Bronchial epithelial cell (primary cell): ENCODE data around the gene TMTC2. TPM values are rescaled to one million over a fixed set of nuclear protein-coding genes. Genes with fewer than 3 reads are reported as not detected.

Experiments used
- DNase-seq: peaks from one replicate; pipeline ENCODE4 v3.0.0-alpha.2; 2010; ENCODE audit warnings: low read depth
- FAIRE-seq: peaks from 2 replicates; lab custom pipeline; 2011; peaks lifted over from hg19 to GRCh38; lab: Jason Lieb, UNC
- H3K27me3 ChIP-seq: 2 replicates; pipeline ENCODE4 v1.5.1; 2011; ENCODE audit warnings: low read length; ENCODE audit not compliant: control insufficient read depth, insufficient read depth
- H3K36me3 ChIP-seq: 2 replicates; pipeline ENCODE4 v1.5.1; 2011; ENCODE audit warnings: low read length; ENCODE audit not compliant: control insufficient read depth, insufficient read depth
- H3K4me3 ChIP-seq: 2 replicates; pipeline ENCODE4 v1.5.1; 2011; ENCODE audit warnings: mild to moderate bottlenecking, low read depth, low read length, control low read depth
- CTCF ChIP-seq: IDR thresholded peaks from 2 replicates; pipeline ENCODE4 v1.5.1; 2011; ENCODE audit warnings: mild to moderate bottlenecking, moderate library complexity, low read length, control low read depth, inconsistent platforms; ENCODE audit not compliant: insufficient read depth, severe bottlenecking
- total RNA-seq: library from RNA; depleted of rRNA; stranded (reverse); fragments of >200 nt; gene quantifications from 2 replicates; pipeline ENCODE4 v1.2.1, GENCODE V29; 2014

TMTC2 gene
- total RNA-seq, 1 donor from 2014 or later = 10.5 TPM

DNA sequence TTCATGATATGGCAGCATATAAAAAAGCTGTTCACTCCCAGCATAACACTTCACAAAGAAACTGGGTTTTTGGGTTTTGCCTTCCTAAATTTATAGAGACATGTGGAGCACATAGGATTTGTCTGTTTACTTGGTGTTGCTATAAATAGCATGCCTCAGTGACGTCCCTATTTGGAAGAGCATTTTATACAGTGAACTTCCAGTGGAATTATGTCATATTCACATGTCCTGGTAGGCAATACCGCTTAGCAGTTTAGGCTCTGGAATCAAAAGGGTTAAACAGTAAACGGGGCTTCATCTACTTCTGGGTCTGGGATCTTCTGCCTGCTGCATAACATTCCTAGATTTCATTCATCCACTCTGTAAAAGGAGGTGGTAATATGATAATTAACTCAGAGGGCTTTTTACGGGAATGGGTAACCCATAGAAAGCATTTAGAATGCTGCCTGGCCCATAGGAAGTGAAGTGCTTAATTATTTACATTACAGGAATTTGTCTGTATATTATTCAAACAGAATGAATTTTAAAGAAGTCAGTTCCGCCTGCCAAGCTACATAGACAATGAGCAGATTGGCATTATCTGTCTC is 396.1 kb downstream of the TMTC2 start:
- no peak for FAIRE-seq
- no peak for TF ChIP-seq CTCF

DNA sequence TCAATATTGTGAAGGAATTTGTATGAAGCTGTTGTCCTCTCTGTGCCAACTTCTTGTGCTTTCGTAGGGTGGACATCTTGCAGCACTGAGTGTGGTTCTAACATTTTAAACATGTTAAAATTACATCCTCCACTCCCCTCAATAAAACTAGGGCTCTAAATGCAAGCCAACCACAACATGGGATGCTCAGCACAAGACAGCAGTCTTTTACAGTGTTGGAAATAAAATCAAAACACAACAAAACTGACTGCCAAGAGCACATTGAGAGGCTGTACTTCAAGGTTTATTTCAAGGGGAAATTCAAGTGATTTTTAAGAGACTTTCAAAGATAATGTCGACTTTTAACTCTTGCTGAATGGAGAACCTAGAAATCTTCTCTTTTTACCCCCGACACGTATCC is 396.9 kb downstream of the TMTC2 start:
- DNase-seq (no peak), FAIRE-seq (no peak)
- Histone ChIP-seq H3K36me3 (no peaks in the 10 kb centered on the region), H3K4me3 (no peak overlapping the region), H3K27me3 (no peaks in the 10 kb centered on the region)
- TF ChIP-seq CTCF = no peak

More for the DNA sequence above, 396.1 kb downstream of the TMTC2 start:
- Histone ChIP-seq H3K27me3 (no peaks in the 10 kb centered on the region), H3K36me3 (no peaks in the 10 kb centered on the region), H3K4me3 (no peak overlapping the region)
- DNase-seq = no peak

DNA sequence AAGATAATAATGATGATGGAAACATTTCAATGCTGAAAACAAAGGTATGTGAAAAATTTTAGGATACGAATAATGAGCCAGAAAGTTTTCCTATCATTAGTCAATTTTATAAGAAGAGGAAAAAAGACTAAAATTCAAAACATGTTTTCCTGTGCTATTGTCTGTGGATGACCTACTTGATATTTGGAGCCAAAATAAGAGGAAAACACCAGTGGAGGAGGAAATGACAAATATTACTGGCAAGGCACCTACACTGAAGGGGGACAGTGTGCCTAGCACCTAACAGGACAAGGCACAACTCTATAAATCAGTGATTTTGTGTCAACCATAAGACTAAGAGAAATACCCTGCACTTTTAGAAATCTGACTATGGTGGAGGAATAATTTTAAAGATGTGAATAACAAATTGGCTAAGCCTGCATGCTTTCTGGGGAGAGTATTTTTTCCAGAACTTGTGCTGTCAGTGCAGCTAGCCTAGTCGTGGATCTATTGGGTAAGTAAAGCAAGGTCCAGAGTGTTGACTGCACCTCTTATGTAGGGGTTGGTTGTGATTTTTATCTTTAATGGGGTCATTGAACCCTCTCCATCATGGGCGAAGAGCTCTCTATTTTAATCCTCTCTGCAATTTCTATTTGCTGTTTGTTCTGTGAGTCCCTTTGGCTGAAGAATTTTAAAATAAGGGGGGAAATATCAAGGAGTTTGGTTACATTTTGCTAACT is 398.0 kb downstream of the TMTC2 start:
- Histone ChIP-seq H3K4me3 (no peak overlapping the region), H3K27me3 (no peaks in the 10 kb centered on the region), H3K36me3 (no peaks in the 10 kb centered on the region)
- TF ChIP-seq CTCF = no peak
- no peak for DNase-seq
- FAIRE-seq = no peak

DNA sequence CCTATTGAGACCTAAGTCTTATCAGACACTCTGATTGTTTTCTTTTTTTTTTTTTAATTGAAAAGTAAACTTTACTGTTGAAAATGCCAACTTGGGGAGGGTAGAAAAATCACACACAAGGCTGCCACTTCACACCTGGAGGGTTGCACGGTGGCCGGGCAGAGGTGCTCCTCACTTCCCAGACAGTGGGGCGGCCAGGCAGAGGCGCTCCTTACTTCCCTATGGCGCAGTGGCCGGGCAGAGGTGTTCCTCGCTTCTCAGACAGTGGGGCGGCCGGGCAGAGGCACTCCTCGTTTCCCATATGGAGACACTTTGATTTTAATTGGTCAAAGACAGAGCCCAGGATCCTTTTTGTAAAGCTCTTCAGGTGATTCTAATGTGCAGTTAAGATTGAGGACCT is 399.3 kb downstream of the TMTC2 start:
- FAIRE-seq (no peak), DNase-seq (no peak)
- no peaks in the 10 kb centered on the region for H3K36me3 ChIP-seq
- TF ChIP-seq CTCF = no peak
- no peak overlapping the region for H3K4me3 ChIP-seq
- H3K27me3 ChIP-seq = no peaks in the 10 kb centered on the region

DNA sequence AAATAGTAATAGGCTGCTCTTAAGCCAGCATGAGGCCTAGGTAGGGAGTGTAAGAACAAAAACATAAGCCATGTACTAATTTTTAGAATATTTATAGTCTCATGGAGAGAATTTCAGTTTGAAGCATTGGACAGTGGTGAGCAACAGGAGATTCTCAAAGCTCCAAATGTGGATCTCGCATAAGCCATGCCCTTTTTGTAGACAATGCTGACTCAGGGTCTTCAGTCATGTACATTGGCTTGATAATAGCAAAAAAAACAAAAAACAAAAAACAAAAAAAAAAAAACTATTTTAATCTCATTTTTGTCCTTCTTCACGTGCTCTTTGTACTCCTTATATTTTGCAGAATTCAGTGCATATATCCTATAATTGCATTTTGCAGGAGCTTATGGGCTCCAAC is 402.9 kb downstream of the TMTC2 start:
- Histone ChIP-seq H3K27me3 (no peaks in the 10 kb centered on the region), H3K36me3 (no peaks in the 10 kb centered on the region), H3K4me3 (no peak overlapping the region)
- no peak for FAIRE-seq
- no peak for DNase-seq
- TF ChIP-seq CTCF = no peak
